DLD1 (cell line): ENCODE results near the gene TAS2R39.

Experiments
- in situ Hi-C: cut with HindIII; loops from 2 replicates; pipeline ENCODE4 v1.10.0; 2017; ENCODE audit warnings: low sequenced_read_pairs

TAS2R39 gene

GRCh38 chr7:143214789-143215679 lies 31.8 kb downstream of the TAS2R39 start:
- in situ Hi-C loops = loop anchor here (5.0 kb wide), 1 partner anchor 213 kb away; no protein-coding TSS in a partner anchor

DNA sequence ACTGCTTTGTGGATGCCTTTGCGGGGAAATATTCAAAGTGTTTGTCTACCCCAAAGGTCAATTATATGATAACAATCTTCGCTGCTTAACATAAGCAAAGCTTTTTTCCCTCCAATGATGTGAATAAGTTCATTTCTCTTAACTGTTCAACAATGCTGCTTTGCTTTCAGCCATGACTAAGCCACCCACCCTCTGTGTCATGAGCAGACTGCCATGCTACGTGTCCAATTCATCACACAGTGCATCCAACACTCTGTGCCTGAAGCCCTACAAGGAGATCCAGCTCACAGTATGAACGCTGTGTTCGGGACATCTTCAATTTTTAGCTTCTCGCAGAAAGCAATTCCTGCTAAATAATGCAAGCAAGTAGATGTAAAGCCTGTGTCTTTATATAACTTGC lies 32.9 kb downstream of the TAS2R39 start:
- in situ Hi-C loops = loop anchor here (5.0 kb wide), 1 partner anchor 214 kb away; no protein-coding TSS in a partner anchor

DNA sequence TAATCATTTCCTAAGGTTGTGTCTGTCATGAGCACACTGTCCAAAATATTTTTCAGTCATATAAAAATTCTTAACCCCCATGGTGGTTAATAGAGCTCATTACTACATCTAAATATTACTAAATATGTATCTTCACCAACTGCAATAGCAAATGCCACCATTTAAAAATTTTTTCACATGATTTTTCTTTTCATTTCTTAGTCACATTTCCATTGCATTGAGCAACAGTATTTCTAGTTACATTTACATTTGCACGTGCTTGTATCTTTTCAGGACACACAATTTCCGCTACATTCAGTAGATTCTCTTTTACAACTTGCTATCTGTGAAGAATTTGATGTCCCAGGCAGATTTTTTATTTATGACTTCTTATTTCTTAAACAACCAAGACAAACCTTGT lies 33.5 kb downstream of the TAS2R39 start:
- in situ Hi-C loops = loop anchor here (5.0 kb wide), 1 partner anchor 214 kb away; no protein-coding TSS in a partner anchor

DNA sequence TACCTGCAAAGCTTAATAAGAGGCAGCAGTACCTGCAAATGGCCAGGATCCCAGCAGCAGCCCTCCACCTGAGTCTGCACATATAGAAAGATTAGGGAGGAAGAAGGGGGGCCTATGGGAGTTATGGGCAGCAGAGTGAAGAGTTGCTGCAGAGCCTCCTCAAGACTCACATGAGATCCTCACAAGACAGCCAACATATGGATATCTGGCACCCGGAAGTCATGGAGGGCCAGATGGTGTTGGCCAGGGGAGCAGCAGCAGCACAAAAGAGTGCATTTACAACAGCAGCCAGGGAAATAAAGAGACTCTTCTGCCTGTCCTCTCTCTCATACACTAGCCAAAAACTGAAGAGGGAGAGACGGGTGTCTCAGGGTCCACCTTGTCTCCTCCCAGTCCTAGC lies 34.6 kb downstream of the TAS2R39 start:
- in situ Hi-C loops = loop anchor here (5.0 kb wide), 1 partner anchor 216 kb away; no protein-coding TSS in a partner anchor

GRCh38 chr7:143221286-143221685 lies 38.1 kb downstream of the TAS2R39 start:
- in situ Hi-C loops = no loop called here

GRCh38 chr7:143221737-143222136 lies 38.5 kb downstream of the TAS2R39 start, which contains the start of gene TAS2R40:
TSS of gene TAS2R40 (plus strand) at chr7:143222037. CDS start at chr7:143222079, 42 bp downstream.
- in situ Hi-C loops = no loop called here

- in situ Hi-C loops = no loop called here
These were observed 39.6 kb downstream of the TAS2R39 start for GRCh38 chr7:143222782-143223181.

GRCh38 chr7:143223784-143224183 lies 40.6 kb downstream of the TAS2R39 start:
- in situ Hi-C loops = no loop called here

- in situ Hi-C loops = no loop called here
These were observed 41.8 kb downstream of the TAS2R39 start for GRCh38 chr7:143225047-143225446.

- in situ Hi-C loops = no loop called here
These were observed 44.6 kb downstream of the TAS2R39 start for GRCh38 chr7:143227806-143228205.

DNA sequence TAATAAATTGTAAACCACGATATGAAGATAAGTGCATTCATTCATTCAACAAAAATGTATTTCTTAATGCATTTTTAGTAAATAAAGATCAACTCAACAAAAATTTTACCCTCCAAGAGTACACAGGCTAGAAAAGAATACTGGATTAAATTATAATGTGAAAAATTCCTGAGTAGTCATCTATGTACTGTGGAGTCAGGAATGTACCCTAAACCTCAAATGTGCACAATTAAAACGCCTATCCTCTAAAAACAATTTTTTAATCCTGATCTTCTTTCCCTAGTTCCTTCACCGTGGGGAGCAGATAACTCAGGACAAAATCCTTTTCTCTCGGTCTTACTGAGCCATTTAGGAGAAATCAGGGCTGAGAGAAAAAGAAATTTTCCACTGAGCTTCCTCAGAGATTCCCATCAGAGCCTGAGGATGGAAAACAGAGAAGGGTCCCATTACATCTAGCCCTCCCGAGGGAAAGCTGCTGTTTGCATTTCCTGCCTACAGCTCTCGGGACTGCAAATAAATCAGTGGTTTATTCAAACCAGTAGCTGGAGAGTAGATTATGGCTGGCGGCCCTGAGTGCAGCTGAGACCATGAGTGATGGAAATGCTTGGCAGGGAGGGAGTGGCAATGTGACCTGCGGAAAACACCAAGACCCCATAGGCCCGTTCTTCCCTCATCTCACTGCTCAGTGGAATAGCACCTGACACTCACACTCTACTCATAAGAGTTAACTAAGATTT lies 46.0 kb downstream of the TAS2R39 start:
- in situ Hi-C loops = no loop called here

GRCh38 chr7:143230602-143231457 lies 47.6 kb downstream of the TAS2R39 start:
- in situ Hi-C loops = no loop called here
